Fibroblast of peridontal ligament (primary cell): Measurements from ENCODE around the gene DR1.

Source experiments
- DNase-seq: peaks from one replicate; pipeline ENCODE4 v3.0.0-alpha.2; 2010; ENCODE audit errors: extremely low read depth

DR1 gene

DNA sequence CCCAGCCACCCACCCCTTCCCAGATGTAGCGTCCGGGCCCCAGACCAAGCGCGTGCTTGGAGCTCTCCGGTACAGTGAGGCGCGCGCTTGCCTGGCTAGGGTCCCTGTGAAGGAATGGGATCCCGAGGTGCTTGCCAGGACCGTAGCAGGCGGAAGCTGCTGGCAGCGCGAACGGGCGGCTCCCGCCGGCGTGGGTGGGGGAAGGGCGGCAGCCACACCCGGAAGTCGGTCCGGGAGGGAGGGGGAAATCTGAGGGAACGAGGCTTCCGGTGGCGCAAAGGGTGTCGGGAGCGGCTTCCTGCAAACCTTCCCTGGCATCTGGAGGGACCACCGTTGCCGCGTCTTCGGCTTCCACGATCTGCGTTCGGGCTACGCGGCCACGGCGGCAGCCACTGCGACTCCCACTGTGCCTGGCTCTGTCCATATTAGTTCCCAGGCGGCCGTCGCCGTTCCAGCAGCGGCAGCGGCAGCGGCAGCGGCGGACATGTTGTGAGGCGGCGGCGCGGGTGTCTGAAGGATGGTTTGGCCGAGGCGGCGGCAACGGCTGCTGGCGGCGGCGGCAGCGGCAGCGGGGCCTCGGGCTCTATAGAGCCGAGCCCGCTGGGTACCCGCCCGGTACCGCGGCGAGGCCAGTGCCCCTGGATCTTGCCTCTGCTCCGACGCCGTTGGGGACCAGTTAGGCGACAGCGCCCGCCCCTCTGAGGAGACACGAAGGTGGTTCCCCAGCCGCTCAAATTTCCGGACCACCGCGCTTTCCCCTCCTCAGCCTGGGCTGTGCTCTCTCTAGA, at the start of gene DR1:
TSS of gene DR1 (plus strand) at position 275 of the 788 bp plus-strand sequence. CDS start 739 bp downstream, outside the sequence.
- peak; percentile 93 for DNase-seq

DNA sequence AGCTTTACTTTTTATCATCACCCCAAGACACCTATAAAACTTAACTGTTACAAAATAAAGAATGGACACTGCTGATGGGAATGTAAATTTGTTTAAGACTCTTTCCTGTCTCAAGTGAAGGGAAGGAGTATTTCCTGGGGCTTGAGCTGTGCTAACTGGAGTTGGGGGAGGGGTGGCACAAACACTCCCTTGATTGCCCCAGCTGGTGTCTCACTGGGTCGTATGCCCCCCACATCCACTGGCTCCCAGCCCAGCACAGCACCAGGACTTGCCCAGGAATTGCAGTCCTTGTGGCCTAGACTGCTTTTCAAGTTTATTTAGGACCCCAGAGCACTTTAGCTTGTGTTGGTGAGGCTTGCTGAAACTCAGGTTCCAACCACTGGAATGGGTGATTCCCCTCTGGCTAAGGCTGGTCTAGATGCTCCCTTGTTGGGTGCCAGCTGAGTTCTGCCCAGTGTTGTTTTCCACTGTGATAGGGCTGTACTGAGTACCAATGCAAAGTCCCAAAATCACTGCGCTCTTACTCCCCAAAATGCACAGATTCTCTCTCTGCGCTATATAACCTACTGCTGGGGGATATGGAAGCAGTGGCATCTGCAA, 49.1 kb upstream of the DR1 start:
- DNase-seq: no peak

DNA sequence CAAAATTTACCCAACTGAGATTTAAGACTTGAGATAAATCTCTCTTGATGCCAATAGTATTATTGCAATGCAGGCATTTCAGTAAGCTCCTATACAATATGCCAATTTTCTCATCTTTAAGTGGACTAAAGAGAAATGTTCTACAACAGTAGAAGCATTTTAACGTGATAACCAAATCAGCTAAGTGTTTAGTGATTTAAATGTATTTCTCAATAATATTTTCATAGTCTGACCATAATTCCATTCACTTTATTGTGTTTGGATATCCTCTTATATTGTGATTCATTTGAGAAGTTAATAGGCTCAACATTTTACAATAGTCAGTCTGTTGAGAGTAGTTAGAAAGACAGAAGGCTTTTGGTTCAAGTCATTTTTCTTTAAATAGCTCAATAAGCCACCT, 44.6 kb upstream of the DR1 start:
- DNase-seq: no peak

DNA sequence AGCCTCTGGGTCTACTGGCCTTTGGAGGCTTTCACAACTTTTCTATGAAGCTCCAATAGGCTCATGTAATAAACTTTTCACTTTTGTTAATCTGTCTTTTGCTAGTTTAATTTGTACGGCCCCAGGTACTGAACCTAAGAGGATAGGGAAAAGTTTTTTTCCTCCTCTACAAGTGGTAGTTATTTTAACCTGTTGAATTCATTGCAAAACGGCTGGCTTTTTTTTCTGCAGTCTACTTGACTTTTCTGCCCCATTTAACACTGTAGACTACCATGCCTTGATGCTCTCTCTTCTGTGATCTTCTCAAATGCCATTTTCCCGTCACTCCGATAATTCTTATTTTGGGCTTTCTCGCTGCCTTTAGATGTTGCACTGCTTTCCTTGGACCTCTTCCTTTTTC, 43.6 kb upstream of the DR1 start:
- DNase-seq: no peak

DNA sequence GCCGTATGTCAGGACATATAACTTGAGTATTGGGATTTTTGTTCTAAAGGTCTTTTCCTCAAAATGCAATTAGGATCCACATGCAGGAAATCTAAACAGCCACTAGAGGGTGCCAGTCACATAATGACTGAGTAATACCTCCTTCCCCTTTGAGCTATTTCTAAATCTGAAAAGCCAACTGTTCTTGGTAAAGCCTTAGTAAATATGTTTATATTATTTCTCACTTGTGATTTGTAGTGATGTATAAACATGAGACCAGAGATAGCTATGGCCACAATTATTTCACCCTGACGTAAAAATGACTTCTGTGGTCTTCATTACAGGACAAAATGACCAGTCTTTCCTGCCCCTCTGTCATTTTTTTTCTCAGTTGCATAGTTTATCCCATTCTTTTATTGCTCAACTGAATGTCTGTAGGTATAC, 41.0 kb upstream of the DR1 start:
- DNase-seq: peak; percentile 86

DNA sequence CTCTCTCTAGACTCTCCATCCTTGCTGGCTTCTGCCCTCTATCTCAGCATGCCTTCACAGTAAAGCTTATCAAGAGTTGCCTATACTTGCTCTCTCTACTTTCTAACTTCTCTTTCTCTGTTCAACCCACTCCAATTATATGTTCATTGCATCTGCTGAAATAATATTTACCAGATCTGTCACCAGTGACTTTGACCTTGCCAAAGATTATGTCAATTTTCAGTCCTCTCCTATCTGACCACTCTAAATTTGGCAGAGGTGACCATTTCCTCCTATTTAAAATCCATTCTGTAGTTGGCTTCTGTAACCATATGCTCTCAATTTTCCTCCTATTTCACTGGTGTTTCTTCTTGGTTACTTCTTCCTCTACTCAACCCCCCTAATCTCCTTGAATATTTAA, 38.8 kb upstream of the DR1 start:
- no peak for DNase-seq

DNA sequence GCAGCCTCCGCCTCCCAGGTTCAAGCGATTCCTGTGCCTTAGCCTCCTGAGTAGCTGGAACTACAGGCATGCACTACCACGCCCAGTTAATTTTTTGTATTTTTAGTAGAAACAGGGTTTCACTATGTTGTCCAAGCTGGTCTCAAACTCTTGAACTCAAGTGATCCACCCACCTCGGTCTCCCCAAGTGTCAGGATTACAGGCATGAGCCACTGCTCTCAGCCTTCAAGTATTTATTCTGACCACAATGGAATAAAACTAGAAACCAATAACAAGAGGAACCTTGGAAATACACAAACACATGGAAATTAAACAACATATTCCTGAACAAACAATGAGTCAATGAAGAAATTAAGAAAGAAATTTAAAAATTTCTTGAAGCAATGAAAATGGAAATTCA, 32.7 kb upstream of the DR1 start:
- peak; percentile 28 for DNase-seq

DNA sequence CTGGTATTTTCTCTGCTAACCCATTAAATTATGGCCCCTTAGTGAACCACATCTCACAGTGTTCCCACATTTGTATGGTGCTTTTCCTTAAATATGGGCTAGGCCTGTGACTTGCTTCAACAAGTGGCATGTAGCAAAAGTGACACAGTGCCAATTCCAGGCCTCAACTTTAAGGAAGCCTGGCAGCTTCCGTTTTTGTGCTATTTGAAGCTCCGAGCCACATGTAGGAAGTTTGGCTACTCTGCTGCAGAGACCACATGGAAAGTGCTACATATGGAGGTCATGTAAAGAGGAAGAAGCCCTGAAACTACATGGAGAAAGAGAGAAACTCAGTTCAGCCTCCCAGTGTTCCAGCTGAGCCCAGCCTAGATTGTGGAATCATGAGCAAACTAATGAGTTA, 28.5 kb upstream of the DR1 start:
- no peak for DNase-seq

DNA sequence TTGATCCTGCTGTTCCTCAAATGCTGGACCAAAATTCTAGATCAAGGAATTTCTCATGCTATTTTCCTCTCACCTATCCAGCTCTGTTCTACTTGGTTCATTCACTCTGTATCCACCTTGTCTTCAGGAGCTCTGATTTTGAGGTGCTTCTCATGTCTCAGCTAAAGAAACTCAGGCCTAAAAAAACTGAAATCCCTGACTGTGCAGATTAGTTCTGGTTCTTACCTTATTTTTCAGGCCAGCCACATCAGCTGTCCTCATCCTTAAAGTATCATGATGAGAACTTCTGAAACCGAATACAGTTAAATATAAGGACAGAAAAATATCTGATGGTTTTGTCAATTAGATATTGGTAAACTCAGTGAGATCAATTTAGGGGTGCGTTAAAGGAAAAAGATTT, 27.8 kb upstream of the DR1 start:
- no peak for DNase-seq

DNA sequence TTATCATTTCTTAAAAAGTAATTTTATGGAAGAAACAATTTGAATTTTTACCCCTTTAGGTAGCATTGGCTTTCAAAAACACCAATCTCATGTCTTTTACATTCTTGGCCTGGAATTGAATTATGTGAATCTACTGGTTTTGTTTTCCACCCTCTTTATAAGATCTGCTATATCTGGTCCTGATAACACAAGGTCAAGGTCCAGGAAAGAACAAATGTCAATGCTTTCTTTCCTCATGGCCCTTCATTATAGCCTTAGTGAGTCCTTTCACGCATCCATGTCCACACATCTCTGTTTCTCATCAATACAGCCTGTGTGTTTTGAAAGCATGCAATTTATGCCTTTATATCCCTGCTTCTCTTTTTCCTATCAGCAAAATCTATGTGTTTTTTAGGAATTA, 24.0 kb upstream of the DR1 start:
- no peak for DNase-seq

DNA sequence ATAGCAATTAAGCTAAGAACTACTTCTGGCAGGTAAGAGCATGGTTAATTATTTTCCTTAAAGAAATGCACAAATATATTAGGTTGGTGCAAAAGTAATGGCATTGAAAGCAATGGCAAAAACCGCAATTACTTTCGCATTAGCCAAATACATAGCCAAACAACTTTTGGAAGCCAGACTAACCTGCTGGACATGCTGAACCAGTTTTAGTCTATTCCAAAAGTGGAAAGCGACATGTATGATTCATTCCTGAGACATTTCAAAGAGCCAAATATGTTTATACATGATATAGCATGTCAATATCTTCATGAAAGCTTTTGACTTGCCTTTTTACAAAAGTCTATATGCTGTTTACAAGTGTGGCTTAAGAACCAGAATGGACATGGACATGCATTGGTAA, 23.4 kb upstream of the DR1 start:
- no peak for DNase-seq

DNA sequence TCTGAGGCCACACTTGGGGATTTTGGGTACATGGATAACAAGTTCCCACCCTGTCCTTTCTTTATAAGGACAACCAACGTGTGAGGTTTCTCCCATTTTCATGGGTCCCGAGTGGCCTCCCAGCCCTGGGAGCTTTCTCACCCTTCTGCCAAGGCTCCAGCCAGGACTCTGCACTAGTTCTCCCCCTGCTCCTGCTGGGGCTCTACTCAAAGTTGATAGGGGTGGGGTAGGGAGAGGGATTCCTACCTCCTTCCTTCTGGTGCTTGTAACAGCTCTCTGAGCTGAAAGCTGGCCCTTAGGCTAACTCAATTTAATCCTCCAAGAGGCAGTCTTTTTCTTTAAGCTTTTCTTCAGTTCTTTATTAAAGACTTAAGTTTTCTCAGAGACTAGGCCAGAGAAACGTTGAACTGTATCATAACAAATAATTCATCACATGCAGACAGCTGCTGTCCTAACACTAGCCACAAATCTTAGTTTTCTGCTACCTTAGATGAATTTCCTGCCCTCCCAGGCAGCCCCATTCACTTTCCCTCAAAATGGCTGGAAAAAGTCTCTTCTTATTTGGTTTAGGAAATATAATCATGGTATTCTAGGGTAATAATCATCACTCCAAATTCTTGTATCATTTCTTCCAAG, 22.4 kb upstream of the DR1 start:
- no peak for DNase-seq

DNA sequence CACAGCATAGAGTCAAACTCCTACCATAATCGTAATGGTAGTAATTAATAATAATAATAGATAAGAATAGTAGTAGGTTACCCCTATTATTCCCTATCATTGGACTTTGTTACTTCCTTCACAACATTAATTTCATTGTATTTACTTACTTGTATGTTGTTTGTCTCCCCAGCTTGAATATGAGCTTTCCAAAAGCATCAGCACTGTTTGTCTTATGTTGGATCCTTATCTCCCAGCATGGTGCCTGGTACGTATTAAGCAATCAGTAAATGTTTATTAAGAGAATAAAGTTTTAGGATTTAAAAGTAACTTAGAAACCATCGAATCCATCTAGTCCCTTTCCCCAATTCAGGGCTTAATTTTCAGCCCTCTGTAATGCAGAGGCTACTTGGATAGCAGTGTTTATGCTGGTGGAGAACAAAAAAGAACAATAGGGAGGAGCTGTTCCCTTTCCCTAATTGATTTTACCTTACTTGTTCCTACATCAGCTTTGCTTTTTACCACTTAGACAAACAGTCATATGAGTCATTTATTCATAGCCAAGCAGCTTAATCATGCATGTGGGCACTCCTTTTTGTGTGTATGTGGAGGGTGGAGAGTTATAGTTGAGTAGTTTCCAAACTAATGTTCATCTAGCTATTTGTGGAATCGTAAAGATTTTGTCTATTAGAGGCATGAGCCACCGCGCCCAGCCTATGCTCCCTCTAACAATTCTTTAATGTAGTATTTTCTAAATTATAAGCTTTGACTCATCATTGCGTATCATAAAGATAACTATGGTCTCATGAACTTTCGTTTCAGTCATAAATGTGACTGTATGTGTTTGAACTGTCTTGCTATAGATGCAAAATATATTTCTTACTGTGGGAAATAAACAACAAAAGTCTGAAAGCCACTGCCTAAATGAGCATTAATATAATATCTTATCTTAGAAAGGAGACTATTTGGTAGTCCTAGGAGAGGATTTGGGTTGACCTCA, 20.9 kb upstream of the DR1 start:
- peak; percentile 68 for DNase-seq

DNA sequence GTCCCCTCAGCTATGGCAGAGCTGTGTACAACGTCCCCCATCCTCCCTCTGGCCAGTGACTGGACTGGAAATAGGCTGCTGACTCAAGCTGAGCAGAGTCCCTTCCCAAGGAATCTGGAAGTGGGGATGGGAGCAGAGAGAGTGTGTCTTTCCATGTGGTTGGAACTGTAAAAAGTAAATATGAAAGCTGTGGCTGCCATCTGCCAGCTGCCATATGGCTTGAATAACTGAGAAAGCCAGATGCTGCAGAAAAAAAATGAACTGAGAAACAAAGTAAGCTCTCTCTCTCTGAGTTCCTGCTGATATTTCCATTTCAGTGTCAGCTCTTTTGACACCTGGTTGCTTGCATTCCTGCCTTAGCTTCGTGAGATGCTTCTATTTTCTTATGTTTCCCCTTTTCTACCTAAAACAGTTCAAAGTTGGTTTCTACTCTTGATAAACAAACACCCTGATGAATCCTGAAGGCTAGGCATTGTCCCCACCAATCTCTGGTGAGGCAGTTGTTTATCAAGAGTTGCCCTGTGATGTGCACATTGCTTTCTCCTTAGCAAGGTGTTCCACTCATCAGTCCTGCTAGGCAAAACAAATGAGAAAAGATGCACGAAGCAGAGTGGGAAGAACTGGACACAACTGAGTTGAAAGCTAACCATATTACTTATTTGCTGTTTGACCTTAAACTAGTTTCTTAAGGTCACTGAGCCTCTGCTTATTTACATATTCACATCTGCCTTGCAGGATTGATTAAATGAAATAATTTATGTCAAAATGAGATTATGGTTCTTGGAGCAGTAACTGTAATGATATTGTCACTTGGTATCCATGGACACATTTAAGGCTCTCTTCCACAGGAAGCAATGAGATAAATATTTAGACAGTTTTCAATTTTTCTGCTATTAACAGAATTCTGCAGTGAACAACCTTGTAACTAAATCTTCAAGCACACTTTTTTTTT, 16.6 kb upstream of the DR1 start:
- peak; percentile 82 for DNase-seq

DNA sequence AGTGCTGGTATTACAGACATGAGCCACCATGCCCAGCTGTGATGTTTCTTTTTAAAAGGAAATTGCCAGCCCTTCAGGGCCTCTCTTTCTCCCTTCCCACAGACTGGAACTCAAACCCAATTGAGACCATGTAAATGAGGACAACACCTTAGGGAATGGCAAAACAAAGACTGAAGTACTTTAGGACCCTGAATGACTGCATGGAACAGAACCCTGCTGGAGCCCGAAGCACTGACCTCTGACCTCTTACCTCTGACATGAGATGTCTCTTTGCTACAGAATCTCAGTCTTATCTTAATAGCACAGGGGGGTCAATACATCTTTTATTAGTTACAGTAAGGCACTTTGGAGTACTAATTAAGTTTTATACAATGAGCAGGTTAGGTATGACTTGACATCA, 15.5 kb upstream of the DR1 start:
- DNase-seq: no peak

DNA sequence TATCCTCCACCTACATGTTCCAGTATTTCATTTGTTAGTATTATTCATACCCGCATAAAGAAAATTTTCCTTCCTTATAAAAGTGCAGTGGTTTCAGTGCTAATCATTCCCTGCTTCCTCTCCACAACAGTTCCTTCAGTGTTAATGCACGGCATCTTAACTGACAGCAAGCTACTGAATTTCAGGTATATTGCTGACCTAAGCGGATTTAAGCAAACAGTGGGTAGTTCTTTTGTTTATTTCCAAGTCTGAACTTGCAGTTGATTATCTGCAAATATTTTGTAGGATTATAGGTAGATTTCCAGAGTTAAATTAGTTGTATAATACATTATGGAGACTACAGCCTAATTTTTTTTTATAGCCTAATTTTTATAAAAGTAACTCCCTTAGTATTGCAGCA, 15.1 kb upstream of the DR1 start:
- DNase-seq: no peak

DNA sequence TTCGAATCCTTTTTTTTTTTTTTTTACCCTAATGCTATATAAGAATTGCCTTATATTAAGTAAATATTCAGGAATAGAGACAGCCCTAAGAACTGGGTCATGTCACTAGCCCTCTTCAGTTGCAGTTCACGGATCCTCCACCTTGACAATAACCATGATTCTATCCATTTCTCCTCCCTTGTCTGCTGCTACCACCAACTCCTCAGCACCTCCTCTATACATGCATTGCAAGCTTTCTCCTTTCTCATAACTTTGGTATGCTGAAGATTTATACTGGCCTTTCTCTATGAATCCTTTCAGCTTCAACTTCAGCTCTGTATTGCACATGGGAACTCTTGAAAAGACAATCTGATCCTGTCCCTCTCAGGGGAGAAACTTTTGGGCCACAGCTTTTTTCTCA, 14.3 kb upstream of the DR1 start:
- DNase-seq: peak; percentile 41

DNA sequence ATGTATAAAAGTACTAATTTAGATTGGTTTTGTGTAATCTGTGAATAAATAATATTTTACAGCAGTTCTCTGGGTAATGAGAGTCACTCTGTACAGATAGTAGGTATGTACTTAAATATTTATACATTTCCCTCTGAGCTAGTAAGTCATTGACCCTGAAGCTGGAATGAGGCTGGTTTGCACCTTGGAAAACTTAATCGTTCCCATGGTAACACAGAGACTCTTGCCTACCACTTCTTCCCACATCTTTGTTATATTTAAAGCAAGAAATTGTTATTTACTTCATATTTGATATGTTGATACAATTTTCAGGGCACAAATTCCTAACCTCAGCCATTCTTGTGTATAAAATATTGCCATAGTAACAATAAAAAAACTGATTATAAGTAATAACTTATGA, 13.3 kb upstream of the DR1 start:
- DNase-seq: no peak

DNA sequence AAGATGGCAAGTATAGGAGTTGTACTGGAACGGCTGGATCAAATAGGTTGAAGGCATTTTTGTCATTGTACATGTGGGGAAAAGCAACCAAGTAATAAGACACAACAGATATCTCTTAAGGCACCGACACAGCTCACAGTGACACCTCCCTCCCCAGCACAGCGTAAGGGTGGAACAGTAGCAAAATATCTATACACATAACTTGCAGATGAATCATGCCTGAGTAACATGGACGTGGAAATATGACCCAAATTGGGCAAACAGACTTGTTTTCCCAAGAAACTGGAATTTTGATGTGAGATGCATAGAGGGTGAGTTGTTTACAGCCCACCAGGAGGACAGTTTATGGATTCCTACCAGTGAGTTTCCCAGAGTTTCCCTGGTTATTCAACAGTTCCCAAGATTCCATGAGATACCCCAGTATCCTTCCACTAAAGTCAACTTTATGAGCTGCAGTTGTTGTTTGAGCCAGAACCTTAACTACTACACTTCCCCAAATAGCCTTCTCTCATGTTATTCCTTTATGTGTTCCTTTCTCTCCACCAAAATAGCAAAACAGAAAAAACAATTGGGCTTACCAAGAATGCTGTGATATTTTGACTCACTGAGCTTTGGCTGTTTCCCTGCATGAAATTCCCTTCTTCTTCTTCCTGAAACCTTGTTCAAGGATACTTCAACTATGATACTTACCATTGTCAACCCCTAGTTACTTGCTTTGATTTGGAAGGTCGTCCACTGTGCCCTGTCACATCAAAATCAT, 7.1 kb upstream of the DR1 start:
- peak; percentile 88 for DNase-seq

DNA sequence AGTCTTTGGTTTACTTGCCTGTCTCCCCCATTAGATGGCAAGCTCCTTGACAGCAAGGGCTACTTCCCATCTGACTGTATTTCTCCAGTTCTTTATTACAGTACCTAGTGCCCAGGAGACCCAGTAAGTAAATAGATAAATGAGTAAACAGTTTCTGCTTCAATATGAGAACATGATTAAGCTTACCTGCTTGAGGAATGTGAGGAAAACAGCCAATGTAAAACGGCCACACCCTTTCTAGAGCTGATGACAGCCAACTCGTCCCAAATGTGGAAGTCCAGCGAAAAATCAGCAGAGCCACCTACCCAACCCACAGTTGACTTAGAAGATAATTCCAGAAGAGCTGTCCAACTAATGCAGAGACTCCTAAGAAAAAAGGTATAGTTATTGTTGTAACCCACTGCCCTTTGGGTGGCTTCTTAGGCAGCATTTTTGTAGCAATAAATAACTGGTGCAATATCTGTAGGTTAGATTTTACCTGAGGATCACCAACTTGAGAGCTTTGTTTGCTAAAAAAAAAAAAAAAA, 6.5 kb upstream of the DR1 start:
- DNase-seq: no peak
